GM12891 (cell line): ENCODE results near the gene SPAG16.

Experiments used
- PAX5 ChIP-seq: IDR thresholded peaks from 2 replicates; pipeline ENCODE4 v1.6.1; 2011; ENCODE audit warnings: low read length, moderate library complexity, mild to moderate bottlenecking; ENCODE audit not compliant: insufficient read depth, severe bottlenecking
- POLR2A ChIP-seq: IDR thresholded peaks from 2 replicates; pipeline ENCODE4 v1.6.1; 2011; ENCODE audit warnings: low read depth, low read length, control low read depth
- POLR2AphosphoS5 ChIP-seq: IDR thresholded peaks from 2 replicates; pipeline ENCODE4 v1.6.1; 2011; ENCODE audit warnings: low read depth, low read length, control low read depth
- POU2F2 ChIP-seq: IDR thresholded peaks from 2 replicates; pipeline ENCODE4 v1.6.1; 2011; ENCODE audit warnings: low read depth, mild to moderate bottlenecking, control low read depth, low read length, moderate library complexity
- SPI1 ChIP-seq: IDR thresholded peaks from 2 replicates; pipeline ENCODE4 v1.6.1; 2011; ENCODE audit warnings: low read depth, low read length, control low read depth
- TAF1 ChIP-seq: IDR thresholded peaks from 2 replicates; pipeline ENCODE4 v1.6.1; 2011; ENCODE audit warnings: low read depth, low read length, control low read depth

DNA sequence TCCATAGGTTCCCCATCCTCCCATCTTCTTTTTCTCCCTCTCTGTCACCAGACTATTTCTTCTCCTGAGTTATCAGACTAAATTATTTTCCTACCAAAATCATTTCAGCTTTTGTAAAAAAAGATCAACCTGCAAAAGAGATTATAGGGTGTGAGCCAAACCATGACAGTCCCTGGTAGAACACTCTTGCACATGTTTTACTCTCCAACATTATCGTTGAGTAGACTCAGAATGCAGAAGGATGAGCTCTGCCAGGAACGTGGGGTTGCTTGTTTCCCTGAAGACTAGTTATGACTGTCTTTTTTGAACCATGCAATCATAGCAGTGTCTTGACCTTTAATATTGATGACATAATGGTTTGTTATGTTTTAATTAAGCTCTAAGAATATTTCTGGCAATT, 766.5 kb downstream of the SPAG16 start:
- TF ChIP-seq POLR2AphosphoS5 (no peak), SPI1 (no peak), POLR2A (no peak), TAF1 (no peak), PAX5 (no peak), POU2F2 (no peak)
